Peyer's patch (tissue), 4 donors: Measurements from ENCODE around the gene INPP5A.

Source experiments
- POLR2A ChIP-seq, 2 donors: fragments of 450-650 bp; IDR thresholded peaks; one replicate each; pipeline ENCODE4 v1.5.1; 2017; ENCODE audit warnings: antibody characterized with exemption in 2 of 2, mild to moderate bottlenecking in 2 of 2, moderate library complexity in 2 of 2
- TF ChIP-seq, protein P1 (sequence below), 6 experiments: fragments of 450-650 bp in 4 of 6; fragments of 200-600 bp in 2 of 6; sonication (generic) in 1 of 6; IDR thresholded peaks; one replicate each; pipeline ENCODE4 v1.5.1; 2017 to 2019; ENCODE audit warnings: antibody characterized with exemption in 6 of 6, mild to moderate bottlenecking in 3 of 6, moderate library complexity in 1 of 6

DNA sequence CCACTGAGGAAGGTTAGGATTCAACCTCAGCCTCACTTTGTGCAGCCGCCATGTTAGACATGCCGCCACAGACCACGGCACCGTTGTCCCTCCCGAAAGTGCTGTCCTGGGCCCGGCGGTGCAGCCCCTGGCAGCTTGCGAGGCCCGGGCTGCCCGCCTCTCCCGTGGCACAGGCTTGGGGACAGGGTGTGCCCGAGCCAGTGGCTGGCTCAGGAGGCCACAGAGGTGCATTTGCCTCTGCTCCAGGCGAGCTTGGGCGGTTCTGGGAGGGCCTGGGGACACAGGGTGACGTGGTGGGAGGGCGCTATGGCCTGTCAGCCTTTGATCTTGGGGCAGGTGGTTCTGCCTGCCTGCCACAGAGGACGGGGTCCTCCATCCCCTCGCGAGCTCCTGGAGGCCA is 207.3 kb downstream of the INPP5A start:
- no peak for TF ChIP-seq POLR2A (IDR thresholded peaks at IDR 0.05)
- TF ChIP-seq, protein P1, sequence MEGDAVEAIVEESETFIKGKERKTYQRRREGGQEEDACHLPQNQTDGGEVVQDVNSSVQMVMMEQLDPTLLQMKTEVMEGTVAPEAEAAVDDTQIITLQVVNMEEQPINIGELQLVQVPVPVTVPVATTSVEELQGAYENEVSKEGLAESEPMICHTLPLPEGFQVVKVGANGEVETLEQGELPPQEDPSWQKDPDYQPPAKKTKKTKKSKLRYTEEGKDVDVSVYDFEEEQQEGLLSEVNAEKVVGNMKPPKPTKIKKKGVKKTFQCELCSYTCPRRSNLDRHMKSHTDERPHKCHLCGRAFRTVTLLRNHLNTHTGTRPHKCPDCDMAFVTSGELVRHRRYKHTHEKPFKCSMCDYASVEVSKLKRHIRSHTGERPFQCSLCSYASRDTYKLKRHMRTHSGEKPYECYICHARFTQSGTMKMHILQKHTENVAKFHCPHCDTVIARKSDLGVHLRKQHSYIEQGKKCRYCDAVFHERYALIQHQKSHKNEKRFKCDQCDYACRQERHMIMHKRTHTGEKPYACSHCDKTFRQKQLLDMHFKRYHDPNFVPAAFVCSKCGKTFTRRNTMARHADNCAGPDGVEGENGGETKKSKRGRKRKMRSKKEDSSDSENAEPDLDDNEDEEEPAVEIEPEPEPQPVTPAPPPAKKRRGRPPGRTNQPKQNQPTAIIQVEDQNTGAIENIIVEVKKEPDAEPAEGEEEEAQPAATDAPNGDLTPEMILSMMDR (IDR thresholded peaks at IDR 0.05), result no peak
